Astrocyte (in vitro differentiated cells and primary cell): ENCODE measurements around the gene BCAR1. TPM values are rescaled to one million over a fixed set of nuclear protein-coding genes. Genes with fewer than 3 reads are reported as not detected.

Source experiments
- DNase-seq: peaks from one replicate; pipeline ENCODE4 v3.0.0-alpha.2; 2010; ENCODE audit warnings: low read depth
- FAIRE-seq: peaks from 2 replicates; lab custom pipeline; 2011; peaks lifted over from hg19 to GRCh38; lab: Jason Lieb, UNC
- H2AFZ ChIP-seq: 2 replicates; pipeline ENCODE4 v1.6.0; 2012; ENCODE audit warnings: low read depth, low read length, inconsistent platforms
- H3K27ac ChIP-seq: 2 replicates; pipeline ENCODE4 v1.5.1; 2011; ENCODE audit warnings: low read depth, low read length, inconsistent platforms
- H3K27me3 ChIP-seq: 2 replicates; pipeline ENCODE4 v1.6.0; 2011; ENCODE audit warnings: low read length, inconsistent platforms; ENCODE audit not compliant: insufficient read depth
- H3K36me3 ChIP-seq: 2 replicates; pipeline ENCODE4 v1.5.1; 2011; ENCODE audit warnings: low read length, inconsistent platforms; ENCODE audit not compliant: insufficient read depth
- H3K4me1 ChIP-seq: 2 replicates; pipeline ENCODE4 v1.5.1; 2011; ENCODE audit warnings: low read length, inconsistent platforms; ENCODE audit not compliant: insufficient read depth
- H3K4me2 ChIP-seq: 2 replicates; pipeline ENCODE4 v1.6.0; 2012; ENCODE audit warnings: low read length, inconsistent platforms
- H3K4me3 ChIP-seq: 2 replicates; pipeline ENCODE4 v1.5.1; 2011; ENCODE audit warnings: low read depth, mild to moderate bottlenecking, low read length, inconsistent platforms; ENCODE audit not compliant: insufficient read depth
- H3K79me2 ChIP-seq: 2 replicates; pipeline ENCODE4 v1.6.0; 2012; ENCODE audit warnings: mild to moderate bottlenecking, low read length, inconsistent platforms; ENCODE audit not compliant: insufficient read depth
- H3K9ac ChIP-seq: 2 replicates; pipeline ENCODE4 v1.6.0; 2012; ENCODE audit warnings: mild to moderate bottlenecking, low read length, inconsistent platforms
- H3K9me3 ChIP-seq: 2 replicates; pipeline ENCODE4 v1.5.1; 2012; ENCODE audit warnings: low read depth, mild to moderate bottlenecking, low read length, inconsistent platforms; ENCODE audit not compliant: insufficient read depth
- H4K20me1 ChIP-seq: 2 replicates; pipeline ENCODE4 v1.6.0; 2012; ENCODE audit warnings: low read length, inconsistent platforms; ENCODE audit not compliant: insufficient read depth
- H3K27ac Mint-ChIP-seq: one replicate; pipeline ENCODE4 v1.8.0; 2021; ENCODE audit warnings: mild to moderate bottlenecking, mixed read lengths; ENCODE audit not compliant: unreplicated experiment
- H3K27me3 Mint-ChIP-seq: one replicate; pipeline ENCODE4 v1.8.0; 2021; ENCODE audit warnings: low read depth, mixed read lengths; ENCODE audit not compliant: unreplicated experiment
- H3K36me3 Mint-ChIP-seq: one replicate; pipeline ENCODE4 v1.8.0; 2021; ENCODE audit warnings: low read depth, mixed read lengths; ENCODE audit not compliant: unreplicated experiment
- H3K4me1 Mint-ChIP-seq: one replicate; pipeline ENCODE4 v1.8.0; 2021; ENCODE audit warnings: low read depth, mixed read lengths; ENCODE audit not compliant: unreplicated experiment
- H3K4me3 Mint-ChIP-seq: one replicate; pipeline ENCODE4 v1.8.0; 2021; ENCODE audit warnings: mild to moderate bottlenecking, moderate library complexity, mixed read lengths; ENCODE audit not compliant: unreplicated experiment
- H3K9me3 Mint-ChIP-seq: one replicate; pipeline ENCODE4 v1.8.0; 2021; ENCODE audit warnings: mild to moderate bottlenecking, mixed read lengths; ENCODE audit not compliant: unreplicated experiment
- CTCF ChIP-seq: IDR thresholded peaks from 2 replicates; pipeline ENCODE4 v1.5.1; 2011; ENCODE audit warnings: low read depth, mild to moderate bottlenecking, inconsistent platforms, low read length, moderate library complexity; ENCODE audit not compliant: insufficient read depth
- EZH2 ChIP-seq: IDR thresholded peaks from 2 replicates; pipeline ENCODE4 v1.6.1; 2012; ENCODE audit warnings: mild to moderate bottlenecking, low read length, inconsistent platforms; ENCODE audit not compliant: insufficient read depth
- total RNA-seq: library from RNA; stranded (reverse); gene quantifications from 2 replicates; pipeline ENCODE4 v1.2.1, GENCODE V29; 2021

The BCAR1 gene
- total RNA-seq, 1 donor from 2014 or later, result 296 TPM

GRCh38 chr16:75296606-75297005 lies 45.2 kb upstream of the BCAR1 start:
- Histone ChIP-seq H3K27ac (no peak overlapping the region), H3K36me3 (peaks cover 5% of the 10 kb centered on the region), H3K4me1 (no peaks in the 10 kb centered on the region), H3K4me2 (no peak overlapping the region), H4K20me1 (no peaks in the 10 kb centered on the region), H2AFZ (no peak overlapping the region), H3K9me3 (no peaks in the 10 kb centered on the region), H3K9ac (no peak overlapping the region), H3K4me3 (no peak overlapping the region), H3K27me3 (no peaks in the 10 kb centered on the region), H3K79me2 (no peaks in the 10 kb centered on the region)
- Mint-ChIP-seq H3K27ac (no peak overlapping the region), H3K9me3 (no peaks in the 10 kb centered on the region), H3K36me3 (peaks cover 26% of the 10 kb centered on the region), H3K4me1 (peaks cover 12% of the 10 kb centered on the region), H3K4me3 (no peak overlapping the region), H3K27me3 (no peaks in the 10 kb centered on the region)
- TF ChIP-seq EZH2 (no peak), CTCF (no peak)
- FAIRE-seq (no peak), DNase-seq (peak; percentile 54)

- no peak for FAIRE-seq
- no peaks in the 10 kb centered on the region for H3K9me3 Mint-ChIP-seq
Observed at GRCh38 chr16:75294773-75295459, 43.5 kb upstream of the BCAR1 start.

More at GRCh38 chr16:75294773-75295459, 43.5 kb upstream of the BCAR1 start:
- Mint-ChIP-seq H3K27ac (no peak overlapping the region), H3K4me3 (no peak overlapping the region), H3K4me1 (peaks cover 10% of the 10 kb centered on the region), H3K27me3 (no peaks in the 10 kb centered on the region), H3K36me3 (peaks cover 24% of the 10 kb centered on the region)
- no peak overlapping the region for H2AFZ ChIP-seq
- no peaks in the 10 kb centered on the region for H3K79me2 ChIP-seq
- H3K9ac ChIP-seq, result no peak overlapping the region
- H3K36me3 ChIP-seq, result peaks cover 5% of the 10 kb centered on the region
- no peaks in the 10 kb centered on the region for H4K20me1 ChIP-seq
- no peak for DNase-seq
- no peak overlapping the region for H3K4me2 ChIP-seq
- no peak overlapping the region for H3K4me3 ChIP-seq
- H3K27me3 ChIP-seq, result no peaks in the 10 kb centered on the region
- no peak overlapping the region for H3K27ac ChIP-seq
- H3K4me1 ChIP-seq, result no peaks in the 10 kb centered on the region
- TF ChIP-seq CTCF (no peak), EZH2 (no peak)
- no peaks in the 10 kb centered on the region for H3K9me3 ChIP-seq
